Breast epithelium (tissue), 3 donors: ENCODE data around the gene FBXW9.

Experiments
- POLR2A ChIP-seq: fragments of 450-650 bp; IDR thresholded peaks from one replicate; pipeline ENCODE4 v1.6.1; 2016; ENCODE audit warnings: antibody characterized with exemption, mild to moderate bottlenecking, moderate library complexity
- POLR2AphosphoS5 ChIP-seq, 3 donors: sonication (generic); formaldehyde crosslinking; IDR thresholded peaks; one replicate each; pipeline ENCODE4 v1.6.1; 2017; ENCODE audit warnings: antibody characterized with exemption in 3 of 3
- TF ChIP-seq, protein P1 (sequence below), 3 donors: fragments of 450-650 bp; IDR thresholded peaks; one replicate each; pipeline ENCODE4 v1.5.1; 2016 to 2017; ENCODE audit warnings: antibody characterized with exemption in 3 of 3, mild to moderate bottlenecking in 3 of 3, moderate library complexity in 3 of 3

DNA sequence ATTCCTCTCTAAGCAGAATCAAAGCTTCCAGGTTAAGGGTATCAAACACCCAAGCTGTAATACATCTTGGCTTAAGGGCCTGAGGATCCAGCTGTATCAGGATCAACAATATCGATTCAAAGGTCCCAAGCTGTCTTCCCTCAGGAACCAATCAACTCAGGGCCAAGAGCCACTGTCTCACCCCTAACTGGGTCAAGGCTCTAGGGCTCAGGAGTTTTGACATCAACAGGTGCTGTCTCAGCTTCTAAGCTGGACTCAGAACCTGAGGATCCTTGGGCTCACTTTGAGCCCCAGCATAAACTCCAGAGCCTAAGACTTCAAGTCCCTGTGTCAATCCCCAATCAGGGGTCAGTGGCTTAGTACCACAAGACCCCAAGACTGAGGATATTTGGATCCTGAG lies 917 bp downstream of the FBXW9 start:
- TF ChIP-seq, protein P1, sequence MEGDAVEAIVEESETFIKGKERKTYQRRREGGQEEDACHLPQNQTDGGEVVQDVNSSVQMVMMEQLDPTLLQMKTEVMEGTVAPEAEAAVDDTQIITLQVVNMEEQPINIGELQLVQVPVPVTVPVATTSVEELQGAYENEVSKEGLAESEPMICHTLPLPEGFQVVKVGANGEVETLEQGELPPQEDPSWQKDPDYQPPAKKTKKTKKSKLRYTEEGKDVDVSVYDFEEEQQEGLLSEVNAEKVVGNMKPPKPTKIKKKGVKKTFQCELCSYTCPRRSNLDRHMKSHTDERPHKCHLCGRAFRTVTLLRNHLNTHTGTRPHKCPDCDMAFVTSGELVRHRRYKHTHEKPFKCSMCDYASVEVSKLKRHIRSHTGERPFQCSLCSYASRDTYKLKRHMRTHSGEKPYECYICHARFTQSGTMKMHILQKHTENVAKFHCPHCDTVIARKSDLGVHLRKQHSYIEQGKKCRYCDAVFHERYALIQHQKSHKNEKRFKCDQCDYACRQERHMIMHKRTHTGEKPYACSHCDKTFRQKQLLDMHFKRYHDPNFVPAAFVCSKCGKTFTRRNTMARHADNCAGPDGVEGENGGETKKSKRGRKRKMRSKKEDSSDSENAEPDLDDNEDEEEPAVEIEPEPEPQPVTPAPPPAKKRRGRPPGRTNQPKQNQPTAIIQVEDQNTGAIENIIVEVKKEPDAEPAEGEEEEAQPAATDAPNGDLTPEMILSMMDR (IDR thresholded peaks at IDR 0.05), result no peak
- TF ChIP-seq POLR2A, result no peak
- no peak for TF ChIP-seq POLR2AphosphoS5 (IDR thresholded peaks at IDR 0.05)
